GM19452 (cell line): ENCODE data around the gene SH3GL1.

Source experiments
- ATAC-seq: cut with Tn5 transposase; IDR thresholded peaks from one replicate; pipeline ENCODE4 v1.9.1; 2021; ENCODE audit not compliant: unreplicated experiment

Gene SH3GL1

GRCh38 chr19:4322942-4323665 is 77.2 kb downstream of the SH3GL1 start:
- no peak for ATAC-seq

- ATAC-seq: no peak
Measured at GRCh38 chr19:4320419-4320818, 79.9 kb downstream of the SH3GL1 start.

GRCh38 chr19:4319067-4319718 is 81.2 kb downstream of the SH3GL1 start:
- ATAC-seq: no peak

GRCh38 chr19:4318460-4318859 is 81.9 kb downstream of the SH3GL1 start:
- ATAC-seq: no peak

GRCh38 chr19:4316956-4317355 is 83.4 kb downstream of the SH3GL1 start:
- no peak for ATAC-seq

GRCh38 chr19:4313847-4314490 is 86.4 kb downstream of the SH3GL1 start:
- no peak for ATAC-seq
